Activated B cell treated with CpG ODN at 0.5 μM for 24 hours (primary cell): ENCODE measurements around the gene GBF1. TPM values are rescaled to one million over a fixed set of nuclear protein-coding genes. Genes with fewer than 3 reads are reported as not detected.

Experiments used
- ATAC-seq: fragments of 200-7000 bp; cut with Tn5 transposase; one replicate; pipeline ENCODE4 v1.10.0; 2021; ENCODE audit warnings: low read depth, mild to moderate bottlenecking, moderate library complexity
- CTCF ChIA-PET: fragments of 350-600 bp; sonication (Branson Sonifier 250); formaldehyde crosslinking; loops from one replicate; lab custom pipeline; 2021; ENCODE audit warnings: antibody characterized with exemption; lab: Charles Lee
- POLR2A ChIA-PET: fragments of 350-600 bp; sonication (Branson Sonifier 250); formaldehyde crosslinking; loops from one replicate; lab custom pipeline; 2021; ENCODE audit warnings: antibody characterized with exemption; lab: Charles Lee
- DNase-seq: peaks from one replicate; pipeline ENCODE4 v3.0.0; 2022
- H3K27ac Mint-ChIP-seq: one replicate; pipeline ENCODE4 v1.8.0; 2020; ENCODE audit warnings: mixed read lengths
- H3K27me3 Mint-ChIP-seq: one replicate; pipeline ENCODE4 v1.8.0; 2021; ENCODE audit warnings: mixed read lengths
- H3K36me3 Mint-ChIP-seq: one replicate; pipeline ENCODE4 v1.8.0; 2021; ENCODE audit warnings: low read depth, mixed read lengths
- H3K4me1 Mint-ChIP-seq: one replicate; pipeline ENCODE4 v1.8.0; 2021; ENCODE audit warnings: mixed read lengths
- H3K4me3 Mint-ChIP-seq: one replicate; pipeline ENCODE4 v1.8.0; 2020; ENCODE audit warnings: mild to moderate bottlenecking, mixed read lengths
- H3K9me3 Mint-ChIP-seq: one replicate; pipeline ENCODE4 v1.8.0; 2020; ENCODE audit warnings: mixed read lengths
- CTCF ChIP-seq: fragments of 200-600 bp; IDR thresholded peaks from one replicate; pipeline ENCODE4 v1.8.0; 2022; ENCODE audit warnings: antibody characterized with exemption, mild to moderate bottlenecking
- intact Hi-C: fragments of 100-400 bp; cut with micrococcal nuclease; formaldehyde crosslinking; loops from one replicate; pipeline ENCODE4 v1.15.1; 2024
- total RNA-seq: library from RNA; stranded (reverse); gene quantifications from 2 replicates; pipeline ENCODE4 v1.2.3, GENCODE V29; 2022

Gene GBF1
- total RNA-seq, 1 donor from 2014 or later, result 44.3 TPM

DNA sequence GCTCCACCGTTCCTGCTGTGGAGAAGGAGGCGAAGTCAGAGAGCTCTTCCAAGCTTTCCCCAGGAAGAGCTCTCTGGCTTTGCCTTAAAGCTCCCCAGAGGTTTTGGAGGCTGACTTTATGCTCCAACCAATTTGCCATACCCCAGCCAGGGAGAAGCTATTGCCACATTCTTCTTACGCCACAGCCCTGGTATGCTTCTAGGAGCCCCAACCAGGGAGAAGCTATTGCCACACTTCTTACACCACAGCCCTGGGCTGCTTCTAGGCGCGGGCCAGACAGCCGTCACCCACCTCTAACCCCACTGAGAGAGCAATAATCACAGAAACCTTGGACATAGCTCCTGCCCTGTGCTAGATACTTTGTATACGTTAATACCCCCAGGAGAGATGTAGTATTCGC is 18.3 kb upstream of the GBF1 start:
- intact Hi-C loops, result loop anchor here (5.0 kb wide), 1 partner anchor 60 kb away; no protein-coding TSS in a partner anchor
- no peak for TF ChIP-seq CTCF
- no peaks in the 10 kb centered on the region for H3K36me3 Mint-ChIP-seq
- H3K4me3 Mint-ChIP-seq, result peak overlapping the region; percentile 38
- ATAC-seq, result no peak
- no peaks in the 10 kb centered on the region for H3K9me3 Mint-ChIP-seq
- H3K27me3 Mint-ChIP-seq, result peaks cover 56% of the 10 kb centered on the region
- no peak overlapping the region for H3K27ac Mint-ChIP-seq
- peaks cover 25% of the 10 kb centered on the region for H3K4me1 Mint-ChIP-seq
- CTCF ChIA-PET, result interaction anchor here (1.0 to 1.3 kb wide), 4 partner anchors 12 to 357 kb away, joined by 3 to 7 read pairs (median 4); no protein-coding TSS in a partner anchor
- DNase-seq, result no peak
- POLR2A ChIA-PET, result interaction anchor here (1.1 to 1.6 kb wide), 3 partner anchors 58 to 357 kb away, joined by 3 to 6 read pairs (median 6); partner anchors contain the start of gene NFKB2

DNA sequence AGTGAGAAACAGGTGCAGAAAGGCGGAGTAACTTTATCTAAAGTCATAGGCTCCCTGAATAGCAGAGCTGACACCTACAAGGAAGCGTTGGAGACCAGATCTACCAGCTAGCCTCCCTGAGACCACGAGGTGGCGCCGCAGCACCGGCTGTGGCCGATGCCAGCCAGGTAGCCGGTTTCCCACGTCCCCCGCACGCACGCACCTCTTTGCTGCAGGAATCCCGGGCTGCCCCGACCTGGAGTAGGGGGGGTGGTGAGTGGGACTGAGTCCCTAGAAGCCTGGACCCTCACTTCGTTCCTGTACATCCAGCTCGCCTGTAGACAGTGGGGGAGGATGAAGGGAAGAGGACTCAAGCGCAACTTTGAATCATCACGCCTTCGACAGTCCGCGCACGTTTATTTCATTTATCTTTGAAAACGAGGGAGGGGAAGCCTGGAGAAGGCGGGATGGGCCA is 15.5 kb upstream of the GBF1 start:
- intact Hi-C loops, result loop anchor here (1.0 to 5.0 kb wide), 9 partner anchors 15 to 366 kb away; partner anchors contain the start of genes GBF1 and SUFU
- H3K36me3 Mint-ChIP-seq, result no peaks in the 10 kb centered on the region
- H3K4me1 Mint-ChIP-seq, result peaks cover 25% of the 10 kb centered on the region
- no peak overlapping the region for H3K27ac Mint-ChIP-seq
- H3K4me3 Mint-ChIP-seq, result peak overlapping the region; percentile 82
- POLR2A ChIA-PET, result interaction anchor here (1.9 to 3.1 kb wide), 6 partner anchors 15 to 191 kb away, joined by 7 to 33 read pairs (median 16); partner anchors contain the start of genes FBXL15, GBF1 and NFKB2
- ATAC-seq, result peak; percentile 56
- peak; percentile 72 for TF ChIP-seq CTCF
- H3K27me3 Mint-ChIP-seq, result peaks cover 57% of the 10 kb centered on the region
- H3K9me3 Mint-ChIP-seq, result no peaks in the 10 kb centered on the region
- peak; percentile 83 for DNase-seq
- CTCF ChIA-PET, result interaction anchor here (0.7 to 7.0 kb wide), 33 partner anchors 9 to 368 kb away, joined by 3 to 232 read pairs (median 4); partner anchors contain the start of genes C10orf95, FBXL15, GBF1 and NOLC1

DNA sequence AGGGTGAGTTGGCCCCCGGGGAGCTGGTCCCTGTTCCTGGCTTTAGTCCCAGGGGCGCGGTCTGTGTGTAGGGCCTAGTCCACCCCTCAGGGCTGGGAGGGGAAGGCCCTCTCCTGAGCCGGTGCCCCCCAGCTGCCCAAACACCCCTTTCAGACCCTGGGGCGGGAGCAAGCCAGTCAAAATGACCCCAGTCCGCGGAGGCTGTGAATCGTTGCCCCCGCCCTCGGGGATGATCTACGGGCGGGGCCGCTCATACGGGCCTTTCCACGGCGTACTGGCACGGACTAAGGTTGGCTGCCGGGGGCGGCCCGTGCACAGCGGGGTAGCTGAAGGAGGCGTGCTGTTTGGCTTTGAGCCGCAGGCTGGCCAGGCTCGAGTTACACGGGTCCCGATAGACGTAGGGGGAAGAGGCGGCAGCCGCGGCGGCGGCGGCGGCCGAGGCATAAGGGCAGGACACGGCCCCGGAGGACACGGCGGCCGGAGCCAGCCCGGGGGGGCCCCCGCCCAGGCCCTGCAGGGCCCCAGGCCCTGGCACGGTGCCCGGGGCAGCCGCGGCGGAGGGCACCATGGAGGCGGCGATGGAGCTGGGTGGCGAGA is 15.0 kb upstream of the GBF1 start:
- Mint-ChIP-seq H3K9me3 (no peaks in the 10 kb centered on the region), H3K27ac (no peak overlapping the region), H3K36me3 (no peaks in the 10 kb centered on the region), H3K4me3 (peak overlapping the region; percentile 82), H3K27me3 (peaks cover 58% of the 10 kb centered on the region), H3K4me1 (peaks cover 25% of the 10 kb centered on the region)
- peak; percentile 12 for ATAC-seq
- TF ChIP-seq CTCF, result no peak
- peak; percentile 41 for DNase-seq
- ChIA-PET CTCF (interaction anchor here (0.6 to 7.0 kb wide), 32 partner anchors 10 to 368 kb away, joined by 3 to 232 read pairs (median 5); partner anchors contain the start of genes C10orf95, FBXL15, GBF1 and PITX3), POLR2A (interaction anchor here (0.8 to 3.1 kb wide), 10 partner anchors 11 to 202 kb away, joined by 3 to 33 read pairs (median 8); partner anchors contain the start of genes CUEDC2, FBXL15, GBF1 and NFKB2)
- intact Hi-C loops, result loop anchor here (1.0 kb wide), 3 partner anchors 117 to 366 kb away; partner anchors contain the start of gene SUFU

DNA sequence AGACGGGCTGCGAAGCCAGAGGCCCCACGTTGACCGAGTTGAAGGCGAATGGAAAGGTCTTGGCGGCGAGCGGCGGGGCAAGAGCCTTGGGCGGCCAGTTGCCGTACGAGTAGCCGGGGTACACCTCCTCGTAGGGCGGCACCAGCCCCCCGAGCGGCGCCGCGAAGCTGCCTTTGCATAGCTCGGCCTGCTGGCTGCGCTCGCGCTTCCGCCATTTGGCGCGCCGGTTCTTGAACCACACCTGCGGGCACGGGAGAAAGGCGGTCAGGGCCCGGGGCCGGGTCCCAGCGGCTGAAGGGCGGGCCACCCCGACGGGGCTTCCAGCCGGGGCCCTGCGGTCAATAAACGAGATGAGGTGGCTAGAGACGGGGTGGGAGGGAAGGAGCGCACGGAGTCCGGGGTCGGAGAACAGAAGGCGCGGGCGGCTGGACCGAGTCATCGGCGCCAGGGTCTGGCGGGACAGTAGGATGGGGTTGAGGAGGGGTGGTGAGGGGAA is 14.4 kb upstream of the GBF1 start:
- ATAC-seq (no peak), DNase-seq (peak; percentile 53)
- intact Hi-C loops, result loop anchor here (1.0 kb wide), 6 partner anchors 10 to 365 kb away; partner anchors contain the start of genes PITX3 and SUFU
- Mint-ChIP-seq H3K9me3 (no peaks in the 10 kb centered on the region), H3K36me3 (no peaks in the 10 kb centered on the region), H3K27ac (no peak overlapping the region), H3K27me3 (peaks cover 61% of the 10 kb centered on the region), H3K4me3 (peak overlapping the region; percentile 82), H3K4me1 (peaks cover 21% of the 10 kb centered on the region)
- ChIA-PET CTCF (interaction anchor here (0.6 to 7.0 kb wide), 18 partner anchors 16 to 365 kb away, joined by 3 to 232 read pairs (median 8); partner anchors contain the start of genes C10orf95, FBXL15 and GBF1), POLR2A (interaction anchor here (0.8 to 3.1 kb wide), 10 partner anchors 10 to 202 kb away, joined by 3 to 33 read pairs (median 8); partner anchors contain the start of genes CUEDC2, FBXL15, GBF1 and NFKB2)
- TF ChIP-seq CTCF, result no peak
